ENCODE results near the gene INPP5D. TPM values are rescaled to one million over a fixed set of nuclear protein-coding genes. Genes with fewer than 3 reads are reported as not detected.
A peak's percentile ranks its signal among the peaks of the same experiment; 100 is the strongest.

The INPP5D gene
- total RNA-seq, 1 experiment from 2014 or later, result not detected

- TF ChIP-seq, protein P1, sequence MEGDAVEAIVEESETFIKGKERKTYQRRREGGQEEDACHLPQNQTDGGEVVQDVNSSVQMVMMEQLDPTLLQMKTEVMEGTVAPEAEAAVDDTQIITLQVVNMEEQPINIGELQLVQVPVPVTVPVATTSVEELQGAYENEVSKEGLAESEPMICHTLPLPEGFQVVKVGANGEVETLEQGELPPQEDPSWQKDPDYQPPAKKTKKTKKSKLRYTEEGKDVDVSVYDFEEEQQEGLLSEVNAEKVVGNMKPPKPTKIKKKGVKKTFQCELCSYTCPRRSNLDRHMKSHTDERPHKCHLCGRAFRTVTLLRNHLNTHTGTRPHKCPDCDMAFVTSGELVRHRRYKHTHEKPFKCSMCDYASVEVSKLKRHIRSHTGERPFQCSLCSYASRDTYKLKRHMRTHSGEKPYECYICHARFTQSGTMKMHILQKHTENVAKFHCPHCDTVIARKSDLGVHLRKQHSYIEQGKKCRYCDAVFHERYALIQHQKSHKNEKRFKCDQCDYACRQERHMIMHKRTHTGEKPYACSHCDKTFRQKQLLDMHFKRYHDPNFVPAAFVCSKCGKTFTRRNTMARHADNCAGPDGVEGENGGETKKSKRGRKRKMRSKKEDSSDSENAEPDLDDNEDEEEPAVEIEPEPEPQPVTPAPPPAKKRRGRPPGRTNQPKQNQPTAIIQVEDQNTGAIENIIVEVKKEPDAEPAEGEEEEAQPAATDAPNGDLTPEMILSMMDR (IDR thresholded peaks at IDR 0.05; ENCODE audit: unreplicated experiment), result no peak
- Mint-ChIP-seq H3K27ac (ENCODE audit: unreplicated experiment) (peak overlapping the region; percentile 22), H3K9me3 (ENCODE audit: low read depth, unreplicated experiment) (no peaks in the 10 kb centered on the region), H3K36me3 (ENCODE audit: insufficient read depth, unreplicated experiment) (peaks cover 31% of the 10 kb centered on the region), H3K27me3 (ENCODE audit: unreplicated experiment) (no peaks in the 10 kb centered on the region), H3K4me1 (ENCODE audit: low read depth, unreplicated experiment) (peaks cover 51% of the 10 kb centered on the region), H3K4me3 (ENCODE audit: low read depth, unreplicated experiment) (no peak overlapping the region)
- intact Hi-C loops (cut with micrococcal nuclease; ENCODE audit: unreplicated experiment), result loop anchor here (5.0 kb wide), 1 partner anchor 152 kb away; no protein-coding TSS in a partner anchor
- no TSS peak for BruUV-seq (replicated peaks)
- DNase-seq, result no peak
- CTCF ChIA-PET, result no interaction called here
Observed at GRCh38 chr2:233248999-233249398, 188.9 kb downstream of the INPP5D start.

DNA sequence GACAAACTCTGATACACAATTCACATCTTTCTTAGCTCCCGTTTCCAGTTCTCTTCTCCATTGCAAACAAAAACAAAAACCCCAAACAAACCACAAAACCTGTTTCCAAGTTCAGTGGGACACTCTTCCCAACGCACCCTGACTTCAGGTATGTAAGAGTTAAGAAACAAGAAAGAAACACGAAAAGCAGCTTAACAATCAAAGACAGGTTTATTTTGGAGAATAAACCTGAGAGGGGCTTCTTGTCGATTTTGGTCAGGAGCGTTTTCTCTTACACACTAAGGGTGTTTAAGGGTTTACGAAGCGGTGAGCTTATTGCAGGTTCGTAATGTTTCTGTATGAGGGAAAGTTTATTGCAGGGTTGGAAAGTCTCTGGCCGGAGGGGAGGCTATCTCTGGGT is 190.4 kb downstream of the INPP5D start:
- Mint-ChIP-seq H3K4me1 (ENCODE audit: low read depth, unreplicated experiment) (peaks cover 52% of the 10 kb centered on the region), H3K4me3 (ENCODE audit: low read depth, unreplicated experiment) (peak overlapping the region; percentile 81), H3K36me3 (ENCODE audit: insufficient read depth, unreplicated experiment) (peaks cover 31% of the 10 kb centered on the region), H3K27ac (ENCODE audit: unreplicated experiment) (peak overlapping the region; percentile 82), H3K27me3 (ENCODE audit: unreplicated experiment) (no peaks in the 10 kb centered on the region), H3K9me3 (ENCODE audit: low read depth, unreplicated experiment) (no peaks in the 10 kb centered on the region)
- CTCF ChIA-PET, result no interaction called here
- TF ChIP-seq, protein P1 (IDR thresholded peaks at IDR 0.05; ENCODE audit: unreplicated experiment), result no peak
- intact Hi-C loops (cut with micrococcal nuclease; ENCODE audit: unreplicated experiment), result loop anchor here (2.0 to 10.0 kb wide), 2 partner anchors 270 to 636 kb away; no protein-coding TSS in a partner anchor
- BruUV-seq (replicated peaks), result no TSS peak
- no peak for DNase-seq

GRCh38 chr2:233250985-233251305 is 190.8 kb downstream of the INPP5D start:
- H3K27me3 Mint-ChIP-seq (ENCODE audit: unreplicated experiment), result no peaks in the 10 kb centered on the region
- intact Hi-C loops (cut with micrococcal nuclease; ENCODE audit: unreplicated experiment), result loop anchor here (1.0 to 10.0 kb wide), 3 partner anchors 270 to 636 kb away; no protein-coding TSS in a partner anchor
- DNase-seq, result no peak
- peaks cover 54% of the 10 kb centered on the region for H3K4me1 Mint-ChIP-seq (ENCODE audit: low read depth, unreplicated experiment)
- peaks cover 31% of the 10 kb centered on the region for H3K36me3 Mint-ChIP-seq (ENCODE audit: insufficient read depth, unreplicated experiment)
- peak overlapping the region; percentile 82 for H3K27ac Mint-ChIP-seq (ENCODE audit: unreplicated experiment)
- H3K9me3 Mint-ChIP-seq (ENCODE audit: low read depth, unreplicated experiment), result no peaks in the 10 kb centered on the region
- H3K4me3 Mint-ChIP-seq (ENCODE audit: low read depth, unreplicated experiment), result peak overlapping the region; percentile 81
- TF ChIP-seq, protein P1 (IDR thresholded peaks at IDR 0.05; ENCODE audit: unreplicated experiment), result no peak
- CTCF ChIA-PET, result interaction anchor here (0.8 to 1.2 kb wide), 3 partner anchors 150 to 360 kb away, joined by 3 to 4 read pairs (median 3); no protein-coding TSS in a partner anchor
- BruUV-seq (replicated peaks), result no TSS peak

GRCh38 chr2:233251306-233252116 is 191.4 kb downstream of the INPP5D start, which contains the start of gene ATG16L1:
ATG16L1 (plus strand) TSS chr2:233251673; CDS start chr2:233251828, 155 bp downstream.
- CTCF ChIA-PET, result interaction anchor here (0.8 to 1.2 kb wide), 4 partner anchors 150 to 361 kb away, joined by 3 to 4 read pairs (median 3); no protein-coding TSS in a partner anchor
- H3K9me3 Mint-ChIP-seq (ENCODE audit: low read depth, unreplicated experiment), result no peaks in the 10 kb centered on the region
- peaks cover 31% of the 10 kb centered on the region for H3K36me3 Mint-ChIP-seq (ENCODE audit: insufficient read depth, unreplicated experiment)
- BruUV-seq (replicated peaks), result no TSS peak
- H3K27ac Mint-ChIP-seq (ENCODE audit: unreplicated experiment), result peak within 1 kb of the TSS; percentile 82
- H3K4me3 Mint-ChIP-seq (ENCODE audit: low read depth, unreplicated experiment), result peak within 1 kb of the TSS; percentile 81
- peaks cover 48% of the 10 kb centered on the region for H3K4me1 Mint-ChIP-seq (ENCODE audit: low read depth, unreplicated experiment)
- no peaks in the 10 kb centered on the region for H3K27me3 Mint-ChIP-seq (ENCODE audit: unreplicated experiment)
- DNase-seq, result peak; percentile 97
- TF ChIP-seq, protein P1 (IDR thresholded peaks at IDR 0.05; ENCODE audit: unreplicated experiment), result peak; percentile 84
- intact Hi-C loops (cut with micrococcal nuclease; ENCODE audit: unreplicated experiment), result loop anchor here (1.0 to 10.0 kb wide), 3 partner anchors 271 to 637 kb away; no protein-coding TSS in a partner anchor

Data from Calu3 (cell line).